GM18517 (cell line): ENCODE measurements around the gene TP63.
"Not testable (repeated sequence)": the region's sequence is repeated elsewhere in the genome, so short reads cannot be mapped to it uniquely, and the experiment has no call there.

Source experiments
- ATAC-seq: cut with Tn5 transposase; IDR thresholded peaks from one replicate; pipeline ENCODE4 v1.9.1; 2021; ENCODE audit warnings: mild to moderate bottlenecking, moderate library complexity; ENCODE audit not compliant: unreplicated experiment

Gene TP63

GRCh38 chr3:189720736-189721417 is 89.7 kb downstream of the TP63 start:
- ATAC-seq = no peak

GRCh38 chr3:189721873-189722665 is 90.9 kb downstream of the TP63 start:
- no peak for ATAC-seq

GRCh38 chr3:189724356-189724755 is 93.2 kb downstream of the TP63 start:
- no peak for ATAC-seq

- ATAC-seq = no peak
These were observed 95.1 kb downstream of the TP63 start for GRCh38 chr3:189726277-189726676.

- ATAC-seq = no peak
These were observed 96.0 kb downstream of the TP63 start for GRCh38 chr3:189727158-189727557.

- ATAC-seq = no peak
These were observed 96.7 kb downstream of the TP63 start for GRCh38 chr3:189727898-189728297.

GRCh38 chr3:189728915-189729314 is 97.7 kb downstream of the TP63 start:
- no peak for ATAC-seq

GRCh38 chr3:189734061-189734460 is 102.9 kb downstream of the TP63 start:
- no peak for ATAC-seq

GRCh38 chr3:189735913-189736312 is 104.7 kb downstream of the TP63 start:
- no peak for ATAC-seq

- no peak for ATAC-seq
These were observed 105.9 kb downstream of the TP63 start for GRCh38 chr3:189737071-189737470.

GRCh38 chr3:189737619-189738018 is 106.4 kb downstream of the TP63 start:
- no peak for ATAC-seq

GRCh38 chr3:189739378-189739777 is 108.2 kb downstream of the TP63 start:
- no peak for ATAC-seq

GRCh38 chr3:189740156-189740555 is 109.0 kb downstream of the TP63 start:
- ATAC-seq = no peak

- ATAC-seq = no peak
These were observed 113.0 kb downstream of the TP63 start for GRCh38 chr3:189744235-189744634.

GRCh38 chr3:189745622-189746021 is 114.4 kb downstream of the TP63 start:
- ATAC-seq = no peak

GRCh38 chr3:189748046-189748445 is 116.9 kb downstream of the TP63 start:
- ATAC-seq = no peak

- ATAC-seq = not testable (repeated sequence)
These were observed 119.8 kb downstream of the TP63 start for GRCh38 chr3:189750972-189751371.

- ATAC-seq = no peak
These were observed 123.2 kb downstream of the TP63 start for GRCh38 chr3:189754356-189754755.

GRCh38 chr3:189756582-189757078 is 125.4 kb downstream of the TP63 start:
- no peak for ATAC-seq

- ATAC-seq = no peak
These were observed 127.0 kb downstream of the TP63 start for GRCh38 chr3:189758186-189758585.

GRCh38 chr3:189766416-189766815 is 135.2 kb downstream of the TP63 start:
- ATAC-seq = no peak

- no peak for ATAC-seq
These were observed 140.8 kb downstream of the TP63 start for GRCh38 chr3:189771842-189772450.
